NCI-H2081 (cell line): ENCODE results near the gene MMEL1.
A peak's percentile ranks its signal among the peaks of the same experiment; 100 is the strongest.

ENCODE experiments used
- DNase-seq, 2 experiments: peaks; one replicate each; lab custom pipeline; 2025; lab: John Stamatoyannopoulos, UW

MMEL1 gene

DNA sequence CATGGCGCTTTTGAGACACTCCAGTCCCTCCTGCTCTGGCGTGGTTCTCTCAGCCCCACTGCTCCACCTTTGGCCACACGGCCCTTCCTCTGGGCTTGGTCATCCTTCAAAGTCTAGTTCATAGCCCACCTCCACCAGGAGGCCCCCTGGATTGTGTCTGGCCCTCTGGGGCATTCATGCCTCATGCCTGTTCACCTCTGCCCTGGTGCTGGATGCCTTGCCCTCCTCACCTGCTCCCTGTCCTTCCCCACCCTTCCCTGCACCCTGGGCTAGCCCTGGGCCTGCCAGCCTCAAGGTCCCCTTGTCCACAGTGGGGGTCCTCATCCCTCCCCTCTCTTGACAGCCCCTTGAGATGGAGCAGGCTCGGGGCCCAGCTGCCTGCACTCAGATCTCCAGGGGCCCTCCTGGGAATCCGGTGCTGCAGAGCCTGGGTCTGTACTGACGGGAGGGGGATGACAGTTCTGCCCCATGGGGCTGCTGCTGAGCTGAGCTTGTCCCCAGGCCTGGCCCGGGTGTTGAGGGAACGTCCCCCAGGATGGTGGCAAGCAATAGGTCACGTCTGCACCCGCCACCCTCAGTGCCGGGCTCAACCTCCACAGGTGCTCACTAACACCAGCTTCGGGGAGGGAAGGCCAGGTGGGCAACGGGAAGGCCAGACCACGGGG, 27.8 kb downstream of the MMEL1 start:
- DNase-seq, result no peak

DNA sequence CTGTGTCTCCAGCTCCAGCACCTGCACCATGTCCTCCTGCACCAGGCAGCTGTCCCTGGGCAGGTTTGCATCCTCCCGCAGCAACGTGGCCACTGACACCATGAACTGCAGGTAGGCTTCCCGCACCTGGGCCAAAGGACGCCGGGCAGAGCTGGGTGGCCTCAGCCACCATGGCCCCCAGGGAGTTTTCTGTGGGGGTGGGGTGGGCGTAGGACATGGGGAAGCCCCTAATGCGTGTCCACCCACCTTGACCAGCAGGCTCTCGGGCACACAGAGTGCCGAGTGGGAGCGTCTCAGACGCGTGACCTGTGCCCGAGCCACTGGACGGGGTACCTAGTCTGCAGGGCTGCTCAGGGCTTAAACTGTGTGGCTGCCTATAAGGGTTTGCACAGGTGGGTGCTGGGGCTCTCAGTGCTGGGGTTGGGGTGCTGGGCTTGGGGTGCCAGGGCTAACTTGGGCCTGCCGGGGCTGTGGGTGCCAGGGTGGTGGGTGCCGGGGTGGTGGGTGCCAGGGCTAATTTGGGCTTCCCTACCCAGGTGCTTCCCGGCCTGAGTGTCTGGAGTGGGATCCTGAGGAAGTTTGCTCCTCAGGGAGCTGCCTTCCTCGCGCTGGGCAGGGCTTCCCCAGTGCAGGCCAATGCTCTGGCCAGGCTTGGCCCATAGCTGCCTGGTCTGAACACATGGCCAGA, 28.5 kb downstream of the MMEL1 start:
- no peak for DNase-seq

GRCh38 chr1:2603521-2604155, 29.2 kb downstream of the MMEL1 start:
- no peak for DNase-seq

- DNase-seq, result no peak
Observed at GRCh38 chr1:2602866-2603520, 29.8 kb downstream of the MMEL1 start.

- no peak for DNase-seq
Observed at GRCh38 chr1:2602311-2602835, 30.4 kb downstream of the MMEL1 start.

GRCh38 chr1:2601721-2602303, 31.0 kb downstream of the MMEL1 start:
- no peak for DNase-seq

DNA sequence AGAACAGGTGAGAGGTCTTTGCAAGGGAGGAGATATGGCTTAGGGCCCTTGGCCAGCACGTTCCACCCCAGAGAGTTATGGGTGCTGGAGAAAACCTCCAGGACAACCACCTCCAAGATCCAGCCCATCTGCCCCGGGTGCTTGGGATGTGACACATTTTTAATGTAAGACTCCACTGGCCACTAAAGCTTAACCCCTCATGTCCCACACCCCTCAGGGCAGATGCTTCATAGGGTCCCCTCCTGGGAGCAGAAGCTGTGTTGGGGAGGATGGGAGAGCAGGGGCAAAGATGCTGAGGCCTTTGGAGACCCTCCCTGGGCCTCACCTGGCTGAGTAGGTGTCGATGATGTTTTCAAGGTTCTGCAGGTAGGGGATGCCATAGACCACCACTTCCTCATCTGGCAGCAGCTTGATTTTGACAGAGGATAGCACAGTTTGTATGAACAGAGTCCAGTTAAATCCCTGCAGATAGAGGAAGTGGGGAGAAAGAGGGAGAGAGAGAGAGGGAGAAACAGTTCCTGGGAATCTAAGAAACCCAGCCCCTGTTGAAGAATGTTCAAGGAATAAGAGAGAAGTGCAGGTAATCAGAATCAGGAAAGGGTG, 34.4 kb downstream of the MMEL1 start:
- DNase-seq, result no peak

DNA sequence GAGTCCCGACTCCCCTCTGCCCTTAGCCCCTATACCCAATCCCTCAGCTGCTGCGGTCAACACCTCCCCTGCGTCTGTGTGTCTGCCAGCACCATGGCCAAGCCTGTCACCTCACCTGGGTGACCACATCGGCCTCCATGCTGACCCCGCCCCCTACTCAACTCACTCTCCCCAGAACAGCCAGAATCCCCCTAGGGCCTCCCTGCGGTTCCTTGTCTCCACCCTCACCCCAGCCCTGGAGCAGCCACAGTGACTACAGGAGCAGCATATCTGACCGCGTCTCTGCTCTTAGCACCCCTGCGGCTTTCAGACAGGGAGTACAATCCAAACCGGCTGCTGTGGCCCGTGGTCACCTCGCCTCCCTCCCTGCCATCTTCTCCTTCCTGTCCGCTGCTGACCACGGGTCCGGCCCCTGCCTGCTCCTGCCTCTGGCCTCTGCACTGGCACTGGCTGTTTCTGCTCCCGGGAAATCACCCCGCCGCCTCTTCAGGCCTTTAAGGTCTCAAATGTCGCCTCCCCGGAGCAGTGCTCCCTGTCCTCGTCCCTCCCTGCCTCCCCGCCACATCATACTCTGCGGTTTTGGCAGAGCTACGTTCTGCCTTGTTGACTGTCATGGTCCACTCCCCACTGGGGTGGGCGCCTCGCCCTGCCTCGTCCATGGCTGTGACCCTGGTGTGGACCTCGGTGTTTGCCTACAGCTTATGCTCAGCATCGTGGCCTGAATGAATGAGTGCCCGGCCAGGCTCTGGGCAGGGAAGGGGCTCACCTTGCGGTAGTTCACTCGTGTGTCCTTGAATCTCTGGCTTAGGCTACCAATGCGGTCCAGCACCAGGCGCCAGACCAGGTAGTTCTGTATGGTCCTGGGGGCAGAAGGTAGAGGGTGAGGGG, 35.1 kb downstream of the MMEL1 start:
- no peak for DNase-seq

DNA sequence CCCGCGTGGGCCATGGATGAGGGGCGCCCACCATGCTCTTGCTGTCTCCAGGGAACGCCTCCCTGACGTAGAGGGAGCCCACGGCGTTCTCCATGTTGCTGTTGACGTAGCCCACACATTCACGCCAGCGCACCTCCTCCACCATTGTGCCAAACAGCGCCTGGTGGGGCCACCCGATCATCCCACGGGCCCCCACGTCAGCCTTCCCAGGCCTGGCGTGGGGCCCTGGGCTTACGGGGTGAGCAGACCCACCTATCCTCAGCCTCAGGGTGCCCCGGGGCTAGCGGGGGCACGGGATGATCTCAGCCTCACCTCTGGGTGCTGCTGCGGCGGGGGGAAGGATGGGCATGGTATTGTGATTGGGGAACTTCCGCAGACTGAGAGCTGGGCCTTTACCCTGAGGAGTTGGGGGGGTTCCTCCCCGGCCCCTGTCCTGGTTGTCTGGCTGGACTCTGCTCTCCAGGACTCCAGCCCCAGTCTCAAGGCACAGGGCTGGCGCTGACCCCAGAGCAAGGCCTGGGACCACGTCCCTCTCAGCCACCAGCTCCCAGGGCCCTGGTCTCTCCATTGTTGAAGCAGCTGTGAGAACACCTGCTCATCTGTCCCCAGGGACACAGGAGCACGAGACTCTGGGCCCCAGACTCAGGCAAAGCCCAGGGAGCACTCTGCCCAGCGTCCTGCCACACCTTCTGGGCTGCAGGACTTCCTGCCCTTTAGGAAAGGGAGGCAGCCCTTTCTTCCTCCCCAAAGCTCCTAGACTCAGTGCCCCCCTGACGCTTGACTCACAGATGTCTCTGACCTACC, 36.1 kb downstream of the MMEL1 start:
- DNase-seq, result no peak

GRCh38 chr1:2595812-2596529, 36.8 kb downstream of the MMEL1 start:
- no peak for DNase-seq

DNA sequence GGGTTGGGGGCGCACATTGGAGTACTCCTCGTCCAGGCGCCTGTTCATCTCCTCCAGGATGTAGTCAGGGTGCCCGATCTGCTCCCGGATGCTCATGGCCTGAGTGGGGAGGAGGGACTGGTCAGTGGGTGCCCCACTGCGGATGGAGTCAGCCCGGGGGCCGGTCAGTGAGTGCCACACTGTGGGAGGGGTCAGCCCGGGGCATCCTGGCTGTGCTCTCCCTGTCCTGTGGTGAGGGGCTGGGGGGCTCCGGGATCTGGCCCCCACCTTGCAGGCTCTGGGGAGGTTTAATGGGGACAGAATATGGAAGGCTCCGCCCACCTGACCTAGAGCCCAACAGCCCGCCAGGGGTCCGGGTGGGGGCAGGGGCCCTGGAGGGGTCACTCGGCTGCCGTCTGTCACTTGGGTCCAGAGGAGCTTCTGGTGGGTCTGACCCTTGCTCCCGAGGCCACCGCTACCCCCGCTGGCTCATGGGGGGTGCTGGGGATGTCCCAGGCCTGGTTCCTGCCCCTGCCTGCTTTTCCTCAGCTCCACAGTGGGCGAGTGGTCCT, 37.5 kb downstream of the MMEL1 start:
- DNase-seq, result no peak

DNA sequence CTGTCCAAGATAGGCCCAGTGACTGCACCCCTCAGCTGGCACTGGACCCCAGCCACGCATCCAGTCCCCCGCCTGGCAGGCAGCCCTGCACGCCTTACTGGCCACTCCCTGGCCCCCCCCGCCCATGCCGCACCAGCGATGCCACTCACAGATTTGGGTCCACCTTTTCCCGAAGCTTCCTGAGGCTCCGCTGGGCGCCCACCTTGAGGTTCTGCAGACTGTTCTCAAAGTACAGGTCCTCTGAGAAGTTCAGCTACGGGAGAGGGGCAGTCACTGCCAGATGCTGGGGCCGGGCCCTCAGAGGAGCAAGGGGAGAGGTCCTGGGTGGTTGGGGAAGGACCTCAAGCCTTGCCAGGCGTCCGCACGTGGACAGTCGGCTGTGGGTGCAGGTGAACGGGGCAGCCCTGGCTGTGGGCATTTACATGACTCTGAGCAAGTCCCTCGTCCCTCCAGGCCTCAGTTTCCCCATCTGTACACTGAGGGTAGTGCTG, 38.1 kb downstream of the MMEL1 start:
- DNase-seq, result no peak

DNA sequence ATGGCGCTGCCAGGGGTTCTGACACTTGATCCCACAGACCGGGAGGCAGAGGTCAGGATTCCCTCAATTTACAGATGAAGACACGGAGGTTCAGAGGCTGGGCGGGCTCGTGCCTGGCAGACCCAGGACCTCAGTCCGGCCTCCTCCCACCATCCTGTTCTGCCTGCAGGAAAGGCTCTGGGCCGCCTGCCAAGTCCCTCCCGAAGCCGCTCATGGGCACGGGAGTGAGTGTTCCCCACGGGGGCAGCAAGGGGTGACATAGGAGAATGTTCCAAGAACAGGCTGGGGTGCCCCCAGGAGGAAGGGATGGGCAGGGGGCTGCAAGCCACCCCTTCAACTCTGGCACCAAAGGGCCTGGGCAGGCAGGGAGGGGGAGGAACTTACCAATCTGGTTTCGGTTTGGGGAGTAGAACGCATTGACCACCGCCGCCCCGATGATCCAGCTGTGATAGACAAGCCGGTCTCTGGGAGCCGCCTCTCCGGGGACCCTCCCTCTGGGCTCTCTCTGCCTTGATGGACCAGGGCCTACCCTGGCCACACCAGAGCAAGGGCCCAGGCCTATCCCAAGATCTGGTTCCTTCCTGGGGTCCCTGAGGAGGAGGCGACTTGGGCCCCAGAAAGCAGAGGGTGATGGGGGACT, 38.7 kb downstream of the MMEL1 start:
- DNase-seq, result peak; percentile 9 to 32

DNA sequence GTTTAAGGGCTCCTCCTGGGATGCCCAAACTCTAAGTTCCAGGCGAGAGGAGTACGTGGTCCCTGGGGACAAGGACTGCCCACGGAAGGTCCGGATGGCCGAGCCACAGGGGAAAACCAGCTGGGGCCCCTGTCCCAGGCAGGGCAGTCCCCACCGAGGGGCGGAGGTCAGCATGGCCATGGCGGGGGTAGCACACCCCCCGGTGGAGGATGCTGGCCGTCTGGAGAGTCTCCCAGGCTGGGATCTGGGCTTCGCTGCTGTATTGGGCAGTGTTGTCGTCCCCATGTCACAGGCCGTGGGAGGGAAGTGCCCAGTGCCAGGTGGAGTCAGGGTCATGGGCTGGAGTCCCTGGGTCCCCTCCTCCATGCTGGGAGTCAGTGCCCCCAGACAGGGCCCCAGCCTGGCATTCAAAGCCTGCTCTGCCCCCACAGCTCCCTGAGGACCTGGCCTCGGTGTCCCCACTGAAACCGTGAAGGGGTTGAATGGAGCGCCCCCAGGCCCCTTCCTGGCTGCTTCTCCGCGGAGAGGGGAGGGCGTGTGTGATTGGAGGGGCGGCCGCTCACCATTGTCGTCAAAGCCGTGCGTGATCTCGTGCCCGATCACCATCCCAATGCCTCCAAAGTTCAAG, 39.5 kb downstream of the MMEL1 start:
- no peak for DNase-seq

GRCh38 chr1:2592672-2593071, 40.1 kb downstream of the MMEL1 start:
- no peak for DNase-seq

- DNase-seq, result no peak
Observed at GRCh38 chr1:2591581-2592261, 41.1 kb downstream of the MMEL1 start.

- no peak for DNase-seq
Observed at GRCh38 chr1:2591233-2591580, 41.6 kb downstream of the MMEL1 start.
